Stimulated activated naive B cell treated with anti-CD40 and anti-IgM and Interleukin-4, amounts not matched to agents 10 μg/mL and 1 μg/mL and 100 μg/mL, for 72 hours (primary cell): ENCODE measurements around the gene CD274.

ENCODE experiments used
- ATAC-seq, 2 donors: fragments of 150-1000 bp; cut with Tn5 transposase; replicated peaks; 2 replicates each; pipeline ENCODE4 v1.10.0; 2021; ENCODE audit warnings: moderate library complexity in 1 of 2
- DNase-seq: peaks from one replicate; pipeline ENCODE4 v3.0.0; 2021
- H3K27ac Mint-ChIP-seq: one replicate; pipeline ENCODE4 v1.8.0; 2022; ENCODE audit warnings: mild to moderate bottlenecking, mixed read lengths
- H3K27me3 Mint-ChIP-seq, 2 donors: one replicate each; pipeline ENCODE4 v1.8.0; 2022; ENCODE audit warnings: mixed read lengths in 2 of 2
- H3K36me3 Mint-ChIP-seq, 2 donors: one replicate each; pipeline ENCODE4 v1.8.0; 2022; ENCODE audit warnings: mixed read lengths in 2 of 2, mild to moderate bottlenecking in 1 of 2
- H3K4me1 Mint-ChIP-seq, 2 donors: one replicate each; pipeline ENCODE4 v1.8.0; 2022; ENCODE audit warnings: mixed read lengths in 2 of 2, mild to moderate bottlenecking in 1 of 2
- H3K4me3 Mint-ChIP-seq, 2 donors: one replicate each; pipeline ENCODE4 v1.8.0; 2022; ENCODE audit warnings: mild to moderate bottlenecking in 2 of 2, mixed read lengths in 2 of 2, moderate library complexity in 1 of 2
- H3K9me3 Mint-ChIP-seq, 2 donors: one replicate each; pipeline ENCODE4 v1.8.0; 2022; ENCODE audit warnings: mixed read lengths in 2 of 2, mild to moderate bottlenecking in 1 of 2

Gene CD274

GRCh38 chr9:5511476-5511875 is 61.1 kb downstream of the CD274 start:
- peaks cover 0 to 10% of the 10 kb centered on the region in 2 donors for H3K36me3 Mint-ChIP-seq
- H3K4me1 Mint-ChIP-seq = peaks cover 41 to 49% of the 10 kb centered on the region in 2 donors
- no peak for DNase-seq
- H3K9me3 Mint-ChIP-seq = peaks cover 0 to 4% of the 10 kb centered on the region in 2 donors
- no peak for ATAC-seq
- H3K27ac Mint-ChIP-seq = no peak overlapping the region
- peak overlapping the region in 1 of 2 donors; percentile 26 for H3K4me3 Mint-ChIP-seq
- H3K27me3 Mint-ChIP-seq = peaks cover 0 to 7% of the 10 kb centered on the region in 2 donors

- Mint-ChIP-seq H3K4me1 (peaks cover 43 to 49% of the 10 kb centered on the region in 2 donors), H3K27me3 (peaks cover 0 to 7% of the 10 kb centered on the region in 2 donors)
- DNase-seq = no peak
These were observed 61.7 kb downstream of the CD274 start for GRCh38 chr9:5511935-5512580.

GRCh38 chr9:5512658-5513452 is 62.5 kb downstream of the CD274 start:
- H3K4me1 Mint-ChIP-seq = peaks cover 49 to 54% of the 10 kb centered on the region in 2 donors
- no peak for ATAC-seq
- peaks cover 0 to 7% of the 10 kb centered on the region in 2 donors for H3K27me3 Mint-ChIP-seq
- no peaks in the 10 kb centered on the region for H3K9me3 Mint-ChIP-seq
- H3K36me3 Mint-ChIP-seq = peaks cover 0 to 3% of the 10 kb centered on the region in 2 donors
- no peak overlapping the region for H3K4me3 Mint-ChIP-seq
- DNase-seq = no peak
- no peak overlapping the region for H3K27ac Mint-ChIP-seq

More at GRCh38 chr9:5511935-5512580, 61.7 kb downstream of the CD274 start:
- Mint-ChIP-seq H3K9me3 (peaks cover 0 to under 1% of the 10 kb centered on the region in 2 donors), H3K27ac (no peak overlapping the region), H3K4me3 (peak overlapping the region in 1 of 2 donors; percentile 26), H3K36me3 (peaks cover 0 to 6% of the 10 kb centered on the region in 2 donors)
- ATAC-seq = no peak

GRCh38 chr9:5513966-5514616 is 63.7 kb downstream of the CD274 start:
- no peak for DNase-seq
- H3K27ac Mint-ChIP-seq = no peak overlapping the region
- H3K27me3 Mint-ChIP-seq = peaks cover 0 to 7% of the 10 kb centered on the region in 2 donors
- peaks cover 49 to 58% of the 10 kb centered on the region in 2 donors for H3K4me1 Mint-ChIP-seq
- no peaks in the 10 kb centered on the region for H3K9me3 Mint-ChIP-seq
- ATAC-seq = no peak
- H3K36me3 Mint-ChIP-seq = no peaks in the 10 kb centered on the region
- H3K4me3 Mint-ChIP-seq = no peak overlapping the region

GRCh38 chr9:5514617-5515260 is 64.4 kb downstream of the CD274 start:
- H3K27ac Mint-ChIP-seq = no peak overlapping the region

GRCh38 chr9:5515261-5515650 is 64.9 kb downstream of the CD274 start:
- ATAC-seq (no peak), DNase-seq (no peak)
- no peak overlapping the region for H3K4me3 Mint-ChIP-seq
- H3K4me1 Mint-ChIP-seq = peaks cover 48 to 57% of the 10 kb centered on the region in 2 donors
- H3K9me3 Mint-ChIP-seq = peaks cover 0 to 1% of the 10 kb centered on the region in 2 donors
- H3K27me3 Mint-ChIP-seq = peaks cover 0 to 7% of the 10 kb centered on the region in 2 donors
- H3K27ac Mint-ChIP-seq = peak overlapping the region; percentile 43
- no peaks in the 10 kb centered on the region for H3K36me3 Mint-ChIP-seq

More at GRCh38 chr9:5514617-5515260, 64.4 kb downstream of the CD274 start:
- no peaks in the 10 kb centered on the region for H3K36me3 Mint-ChIP-seq
- H3K4me1 Mint-ChIP-seq = peaks cover 52 to 60% of the 10 kb centered on the region in 2 donors
- no peak overlapping the region for H3K4me3 Mint-ChIP-seq
- H3K9me3 Mint-ChIP-seq = peaks cover 0 to 1% of the 10 kb centered on the region in 2 donors
- ATAC-seq = no peak
- peaks cover 0 to 7% of the 10 kb centered on the region in 2 donors for H3K27me3 Mint-ChIP-seq
- DNase-seq = no peak

GRCh38 chr9:5516453-5517220 is 66.3 kb downstream of the CD274 start:
- Mint-ChIP-seq H3K9me3 (peaks cover 0 to 1% of the 10 kb centered on the region in 2 donors), H3K27me3 (peaks cover 0 to 7% of the 10 kb centered on the region in 2 donors), H3K4me3 (no peak overlapping the region), H3K27ac (no peak overlapping the region), H3K4me1 (peaks cover 41 to 43% of the 10 kb centered on the region in 2 donors), H3K36me3 (peaks cover 0 to 4% of the 10 kb centered on the region in 2 donors)
- DNase-seq (no peak), ATAC-seq (no peak)

GRCh38 chr9:5518171-5518936 is 68.0 kb downstream of the CD274 start:
- H3K9me3 Mint-ChIP-seq = peaks cover 0 to 1% of the 10 kb centered on the region in 2 donors
- H3K4me1 Mint-ChIP-seq = peaks cover 30 to 39% of the 10 kb centered on the region in 2 donors
- DNase-seq (no peak), ATAC-seq (peak; percentile 83 to 88)
- no peaks in the 10 kb centered on the region for H3K27me3 Mint-ChIP-seq
- peak overlapping the region; percentile 78 for H3K27ac Mint-ChIP-seq
- peaks cover 0 to 4% of the 10 kb centered on the region in 2 donors for H3K36me3 Mint-ChIP-seq
- H3K4me3 Mint-ChIP-seq = peak overlapping the region in 1 of 2 donors; percentile 49

- peaks cover 0 to 1% of the 10 kb centered on the region in 2 donors for H3K9me3 Mint-ChIP-seq
- H3K4me3 Mint-ChIP-seq = peak overlapping the region; percentile 49 to 60
- peak overlapping the region; percentile 78 for H3K27ac Mint-ChIP-seq
- DNase-seq = peak; percentile 34
- peak; percentile 63 to 65 for ATAC-seq
- H3K27me3 Mint-ChIP-seq = no peaks in the 10 kb centered on the region
- peaks cover 30 to 44% of the 10 kb centered on the region in 2 donors for H3K4me1 Mint-ChIP-seq
- peaks cover 0 to 9% of the 10 kb centered on the region in 2 donors for H3K36me3 Mint-ChIP-seq
These were observed 68.6 kb downstream of the CD274 start for GRCh38 chr9:5518937-5519319.
